NB4 (cell line): ENCODE measurements around the gene FBXO48.

Experiments used
- MYC ChIP-seq: IDR thresholded peaks from 2 replicates; pipeline ENCODE4 v1.6.1; 2011; ENCODE audit warnings: low read depth, low read length
- POLR2A ChIP-seq: IDR thresholded peaks from 2 replicates; pipeline ENCODE4 v1.6.1; 2011; ENCODE audit warnings: mild to moderate bottlenecking; ENCODE audit not compliant: insufficient read length; ENCODE audit errors: extremely low read depth
- TF ChIP-seq, protein P1 (sequence below): IDR thresholded peaks from one replicate; pipeline ENCODE4 v1.5.1; 2012; ENCODE audit warnings: low read depth, low read length
- TF ChIP-seq, protein P2 (sequence below): IDR thresholded peaks from 2 replicates; pipeline ENCODE4 v1.6.1; 2011; ENCODE audit warnings: low read depth, low read length

- TF ChIP-seq, protein P1, sequence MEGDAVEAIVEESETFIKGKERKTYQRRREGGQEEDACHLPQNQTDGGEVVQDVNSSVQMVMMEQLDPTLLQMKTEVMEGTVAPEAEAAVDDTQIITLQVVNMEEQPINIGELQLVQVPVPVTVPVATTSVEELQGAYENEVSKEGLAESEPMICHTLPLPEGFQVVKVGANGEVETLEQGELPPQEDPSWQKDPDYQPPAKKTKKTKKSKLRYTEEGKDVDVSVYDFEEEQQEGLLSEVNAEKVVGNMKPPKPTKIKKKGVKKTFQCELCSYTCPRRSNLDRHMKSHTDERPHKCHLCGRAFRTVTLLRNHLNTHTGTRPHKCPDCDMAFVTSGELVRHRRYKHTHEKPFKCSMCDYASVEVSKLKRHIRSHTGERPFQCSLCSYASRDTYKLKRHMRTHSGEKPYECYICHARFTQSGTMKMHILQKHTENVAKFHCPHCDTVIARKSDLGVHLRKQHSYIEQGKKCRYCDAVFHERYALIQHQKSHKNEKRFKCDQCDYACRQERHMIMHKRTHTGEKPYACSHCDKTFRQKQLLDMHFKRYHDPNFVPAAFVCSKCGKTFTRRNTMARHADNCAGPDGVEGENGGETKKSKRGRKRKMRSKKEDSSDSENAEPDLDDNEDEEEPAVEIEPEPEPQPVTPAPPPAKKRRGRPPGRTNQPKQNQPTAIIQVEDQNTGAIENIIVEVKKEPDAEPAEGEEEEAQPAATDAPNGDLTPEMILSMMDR, result no peak
- TF ChIP-seq POLR2A (no peak), MYC (no peak)
- TF ChIP-seq, protein P2, sequence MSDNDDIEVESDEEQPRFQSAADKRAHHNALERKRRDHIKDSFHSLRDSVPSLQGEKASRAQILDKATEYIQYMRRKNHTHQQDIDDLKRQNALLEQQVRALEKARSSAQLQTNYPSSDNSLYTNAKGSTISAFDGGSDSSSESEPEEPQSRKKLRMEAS, result no peak
Observed at GRCh38 chr2:68454719-68455118, 12.4 kb downstream of the FBXO48 start.
